Stomach smooth muscle (tissue), 2 donors: ENCODE data around the gene CLEC16A.

Source experiments
- H3K27ac ChIP-seq: one replicate; pipeline ENCODE4 v1.7.0; 2013; ENCODE audit warnings: mild to moderate bottlenecking, low read length, inconsistent platforms
- H3K27me3 ChIP-seq, 2 donors: one replicate each; pipeline ENCODE4 v1.7.0; 2013; ENCODE audit warnings: low read length in 2 of 2; ENCODE audit not compliant: insufficient read depth in 2 of 2, control insufficient read depth in 1 of 2
- H3K36me3 ChIP-seq, 2 donors: one replicate each; pipeline ENCODE4 v1.7.0; 2013; ENCODE audit warnings: low read length in 2 of 2; ENCODE audit not compliant: control insufficient read depth in 2 of 2, insufficient read depth in 2 of 2
- H3K4me1 ChIP-seq: one replicate; pipeline ENCODE4 v1.7.0; 2013; ENCODE audit warnings: low read length; ENCODE audit not compliant: control insufficient read depth, insufficient read depth
- H3K4me3 ChIP-seq, 2 donors: one replicate each; pipeline ENCODE4 v1.7.0; 2013; ENCODE audit warnings: low read length in 2 of 2
- H3K9ac ChIP-seq, 2 donors: one replicate each; pipeline ENCODE4 v1.7.0; 2013; ENCODE audit warnings: low read length in 2 of 2, mild to moderate bottlenecking in 1 of 2
- H3K9me3 ChIP-seq, 2 donors: one replicate each; pipeline ENCODE4 v1.7.0; 2013; ENCODE audit warnings: low read length in 2 of 2; ENCODE audit not compliant: control insufficient read depth in 2 of 2
- donor health status: healthy.
- donor health status: Pancreatic carcinoma.

Gene CLEC16A

DNA sequence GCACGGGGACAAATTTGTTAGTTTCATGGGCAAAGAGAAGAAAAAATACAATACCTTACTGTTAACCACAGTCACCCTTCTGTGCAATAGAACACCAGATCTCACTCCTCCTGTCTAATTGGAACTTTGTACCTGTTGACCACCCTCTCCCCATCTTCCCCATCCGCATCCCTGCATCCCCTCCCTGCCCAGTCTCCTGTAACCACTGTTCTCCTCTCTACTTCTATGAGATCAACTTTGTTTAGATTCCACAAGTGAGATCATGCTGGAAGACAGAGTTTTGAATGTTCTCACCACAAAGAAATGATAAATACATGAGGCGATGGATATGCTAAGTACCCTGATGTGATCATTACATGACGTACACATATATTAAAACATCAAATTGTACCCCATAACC lies 47.7 kb downstream of the CLEC16A start:
- peaks cover 13% of the 10 kb centered on the region for H3K4me1 ChIP-seq
- peaks cover 10 to 22% of the 10 kb centered on the region in 2 donors for H3K36me3 ChIP-seq
- H3K9me3 ChIP-seq = no peaks in the 10 kb centered on the region
- no peak overlapping the region for H3K4me3 ChIP-seq
- H3K9ac ChIP-seq = no peak overlapping the region
- H3K27ac ChIP-seq = peak overlapping the region; percentile 37
- H3K27me3 ChIP-seq = no peaks in the 10 kb centered on the region

DNA sequence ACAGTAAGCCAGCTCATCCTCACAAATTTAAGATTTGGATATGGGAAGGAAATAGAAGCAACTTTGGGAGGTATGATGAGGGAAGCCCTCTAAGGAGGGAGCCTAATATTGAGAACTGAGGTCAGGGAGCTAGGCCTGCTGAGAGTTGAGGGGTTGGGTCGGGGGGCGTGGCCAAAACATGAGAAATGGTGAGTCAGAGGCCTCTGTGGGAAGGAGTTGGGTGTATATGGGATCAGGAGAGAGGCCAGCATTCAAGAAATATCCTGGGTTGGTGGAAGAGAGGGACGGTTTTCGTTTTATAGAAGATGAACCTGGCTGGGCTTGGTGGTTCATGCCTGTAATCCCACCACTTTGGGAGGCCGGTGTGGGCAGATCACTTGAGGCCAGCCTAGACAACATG lies 48.4 kb downstream of the CLEC16A start:
- Histone ChIP-seq H3K9ac (no peak overlapping the region), H3K9me3 (no peaks in the 10 kb centered on the region), H3K27ac (peak overlapping the region; percentile 2), H3K4me3 (no peak overlapping the region), H3K4me1 (peaks cover 13% of the 10 kb centered on the region), H3K27me3 (no peaks in the 10 kb centered on the region), H3K36me3 (peaks cover 10 to 22% of the 10 kb centered on the region in 2 donors)

GRCh38 chr16:10993649-10994048 lies 49.3 kb downstream of the CLEC16A start:
- Histone ChIP-seq H3K4me1 (peaks cover 13% of the 10 kb centered on the region), H3K36me3 (peaks cover 10 to 22% of the 10 kb centered on the region in 2 donors), H3K4me3 (no peak overlapping the region), H3K9ac (no peak overlapping the region), H3K27me3 (no peaks in the 10 kb centered on the region), H3K9me3 (no peaks in the 10 kb centered on the region), H3K27ac (no peak overlapping the region)

DNA sequence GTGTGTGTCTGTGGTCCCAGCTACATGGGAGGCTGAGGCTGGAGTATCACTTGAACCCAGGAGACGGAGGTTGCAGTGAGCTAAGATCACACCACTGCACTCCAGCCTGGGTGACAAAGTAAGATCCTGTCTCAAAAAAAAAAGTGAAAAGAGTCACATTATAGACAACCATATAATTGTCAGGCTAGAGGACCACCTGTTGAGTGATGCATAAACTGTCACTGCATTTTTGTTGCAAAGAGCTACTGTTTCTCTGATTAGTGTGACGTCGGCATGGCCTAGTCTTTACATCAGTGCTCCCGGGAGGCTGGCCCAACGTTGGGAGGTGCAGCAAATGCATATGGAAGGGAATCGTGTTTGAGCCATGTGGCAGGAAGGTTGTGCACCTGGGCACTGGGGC lies 50.2 kb downstream of the CLEC16A start:
- Histone ChIP-seq H3K4me3 (no peak overlapping the region), H3K36me3 (peaks cover 5 to 19% of the 10 kb centered on the region in 2 donors)

DNA sequence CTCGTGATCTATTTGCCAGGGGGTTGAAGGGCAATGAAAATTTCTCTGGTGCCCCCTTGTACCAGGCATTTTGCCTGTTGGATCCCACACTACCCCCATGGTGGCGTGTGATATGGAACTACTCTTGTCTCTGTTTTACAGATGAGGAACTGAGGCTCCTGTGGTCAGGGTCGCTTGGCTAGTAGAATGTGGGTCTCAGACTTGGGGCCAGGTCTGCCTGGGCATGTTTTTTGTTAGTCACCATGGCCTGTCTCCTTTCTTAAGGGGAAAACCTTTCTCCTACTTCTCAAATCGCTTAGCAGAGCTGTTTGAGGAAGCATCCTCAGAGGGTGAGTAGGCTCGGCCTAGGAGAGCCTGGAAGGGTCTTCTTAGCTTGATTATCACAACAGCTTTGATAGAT lies 51.2 kb downstream of the CLEC16A start:
- Histone ChIP-seq H3K4me1 (peaks cover 13% of the 10 kb centered on the region), H3K27ac (no peak overlapping the region), H3K4me3 (no peak overlapping the region), H3K9ac (no peak overlapping the region), H3K27me3 (no peaks in the 10 kb centered on the region), H3K36me3 (peaks cover 5 to 19% of the 10 kb centered on the region in 2 donors), H3K9me3 (no peaks in the 10 kb centered on the region)

More for the DNA sequence above, 50.2 kb downstream of the CLEC16A start:
- Histone ChIP-seq H3K9ac (no peak overlapping the region), H3K4me1 (peaks cover 13% of the 10 kb centered on the region), H3K9me3 (no peaks in the 10 kb centered on the region), H3K27ac (no peak overlapping the region), H3K27me3 (no peaks in the 10 kb centered on the region)

- no peaks in the 10 kb centered on the region for H3K9me3 ChIP-seq
- peaks cover 4% of the 10 kb centered on the region for H3K4me1 ChIP-seq
- H3K36me3 ChIP-seq = peaks cover 5 to 19% of the 10 kb centered on the region in 2 donors
- H3K27me3 ChIP-seq = no peaks in the 10 kb centered on the region
- no peak overlapping the region for H3K27ac ChIP-seq
- no peak overlapping the region for H3K4me3 ChIP-seq
- no peak overlapping the region for H3K9ac ChIP-seq
These were observed 53.1 kb downstream of the CLEC16A start for GRCh38 chr16:10997485-10997884.

GRCh38 chr16:10999300-10999699 lies 54.9 kb downstream of the CLEC16A start:
- Histone ChIP-seq H3K36me3 (peaks cover 4 to 17% of the 10 kb centered on the region in 2 donors), H3K9me3 (no peaks in the 10 kb centered on the region), H3K4me3 (no peak overlapping the region), H3K27ac (no peak overlapping the region), H3K4me1 (no peaks in the 10 kb centered on the region), H3K27me3 (no peaks in the 10 kb centered on the region), H3K9ac (no peak overlapping the region)

- no peak overlapping the region for H3K4me3 ChIP-seq
- H3K9ac ChIP-seq = no peak overlapping the region
- peaks cover 3 to 8% of the 10 kb centered on the region in 2 donors for H3K36me3 ChIP-seq
- no peaks in the 10 kb centered on the region for H3K27me3 ChIP-seq
- H3K4me1 ChIP-seq = no peaks in the 10 kb centered on the region
- no peaks in the 10 kb centered on the region for H3K9me3 ChIP-seq
- H3K27ac ChIP-seq = no peak overlapping the region
These were observed 57.2 kb downstream of the CLEC16A start for GRCh38 chr16:11001611-11002010.

GRCh38 chr16:11003141-11003540 lies 58.8 kb downstream of the CLEC16A start:
- no peak overlapping the region for H3K4me3 ChIP-seq
- no peak overlapping the region for H3K9ac ChIP-seq
- no peak overlapping the region for H3K27ac ChIP-seq
- H3K36me3 ChIP-seq = peaks cover 3 to 7% of the 10 kb centered on the region in 2 donors
- no peaks in the 10 kb centered on the region for H3K27me3 ChIP-seq
- H3K4me1 ChIP-seq = peaks cover 4% of the 10 kb centered on the region
- no peaks in the 10 kb centered on the region for H3K9me3 ChIP-seq

DNA sequence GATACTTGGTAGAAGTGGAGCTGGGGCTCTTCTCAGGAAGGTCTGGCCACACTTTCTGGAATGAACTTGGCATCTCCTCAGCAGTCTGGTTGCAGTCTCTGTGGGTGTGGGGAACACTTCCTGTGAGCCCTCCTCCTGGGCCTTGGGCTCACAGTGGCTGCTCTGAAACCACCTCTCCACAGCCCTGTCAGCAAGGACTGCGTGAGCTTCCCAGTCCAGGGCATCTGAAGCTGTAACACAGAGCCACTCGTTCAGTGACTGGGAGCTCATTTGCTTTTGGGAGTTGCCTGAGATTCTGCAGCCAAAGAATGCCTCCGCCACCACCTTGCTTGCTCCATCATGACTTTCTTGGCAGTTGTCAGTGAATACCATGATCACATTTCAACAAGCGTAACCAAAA lies 60.0 kb downstream of the CLEC16A start:
- Histone ChIP-seq H3K36me3 (peaks cover 3 to 7% of the 10 kb centered on the region in 2 donors), H3K4me3 (no peak overlapping the region), H3K4me1 (peaks cover 4% of the 10 kb centered on the region), H3K9me3 (no peaks in the 10 kb centered on the region), H3K9ac (no peak overlapping the region), H3K27ac (no peak overlapping the region), H3K27me3 (no peaks in the 10 kb centered on the region)

DNA sequence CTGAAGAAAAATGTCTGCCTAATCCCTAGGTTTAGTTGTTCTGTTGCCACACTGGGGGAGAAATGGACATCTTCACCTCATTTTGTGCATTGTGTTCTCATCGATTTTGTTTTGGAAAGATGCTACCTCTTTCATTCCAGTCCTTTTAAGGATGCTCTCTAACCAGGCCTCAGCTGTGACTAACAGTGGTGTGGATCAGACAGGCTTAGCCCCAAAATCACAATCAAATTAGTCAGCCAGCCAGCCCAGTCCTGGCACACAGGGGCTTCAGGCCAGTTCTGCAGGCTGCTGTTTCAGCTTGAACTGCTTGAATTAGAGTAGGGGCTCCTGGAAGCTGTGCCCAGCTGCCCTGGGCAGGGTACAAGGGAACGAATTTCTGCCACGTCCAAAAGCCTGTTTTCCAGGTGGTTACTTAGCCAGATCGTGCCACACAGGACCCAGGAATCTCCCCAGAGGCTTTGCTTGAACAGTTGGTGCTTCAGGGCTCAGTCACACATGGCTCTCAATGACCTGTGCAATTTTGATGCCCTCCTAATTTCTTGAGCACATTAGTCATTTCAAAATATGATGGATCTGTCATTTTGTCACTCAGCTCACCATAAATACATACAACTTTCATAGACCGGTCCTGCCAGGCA lies 60.7 kb downstream of the CLEC16A start:
- Histone ChIP-seq H3K27me3 (no peaks in the 10 kb centered on the region), H3K4me3 (no peak overlapping the region), H3K9ac (no peak overlapping the region), H3K27ac (no peak overlapping the region), H3K9me3 (no peaks in the 10 kb centered on the region), H3K4me1 (peaks cover 8% of the 10 kb centered on the region), H3K36me3 (peaks cover 3 to 7% of the 10 kb centered on the region in 2 donors)
